ENCODE data around the gene PCCA.

DNA sequence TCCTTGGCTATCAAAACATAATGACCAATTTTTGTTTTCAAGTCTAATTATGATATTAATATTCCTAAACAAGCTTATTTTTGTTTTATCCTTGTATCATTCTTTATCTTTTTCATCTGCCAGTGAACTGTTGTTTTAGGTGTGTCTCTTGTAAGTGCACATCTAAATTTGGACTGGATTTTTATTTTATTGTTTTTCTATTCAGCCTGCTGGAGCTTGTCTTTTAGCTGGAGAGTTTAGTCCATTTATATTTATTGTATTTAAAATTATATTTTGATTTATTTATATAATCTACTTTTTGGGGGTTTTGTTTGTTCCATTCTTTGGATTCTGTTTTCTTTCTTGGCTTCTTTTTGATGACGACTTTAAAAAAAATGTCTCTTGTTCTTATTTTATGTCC, 159.0 kb downstream of the PCCA start:
- no peak for TF ChIP-seq GATA3 (IDR thresholded peaks at IDR 0.05; ENCODE audit: low read depth, low read length)
- no peak for TF ChIP-seq GATA2 (IDR thresholded peaks at IDR 0.05; ENCODE audit: low read depth, low read length)

All from SH-SY5Y (cell line).